ENCODE measurements around the gene SEMA3B.
"Not testable (repeated sequence)": the region's sequence is repeated elsewhere in the genome, so short reads cannot be mapped to it uniquely, and the experiment has no call there.

SEMA3B gene

GRCh38 chr3:50260027-50260941 lies 8.7 kb upstream of the SEMA3B start:
- DNase-seq: peak; percentile 58

DNA sequence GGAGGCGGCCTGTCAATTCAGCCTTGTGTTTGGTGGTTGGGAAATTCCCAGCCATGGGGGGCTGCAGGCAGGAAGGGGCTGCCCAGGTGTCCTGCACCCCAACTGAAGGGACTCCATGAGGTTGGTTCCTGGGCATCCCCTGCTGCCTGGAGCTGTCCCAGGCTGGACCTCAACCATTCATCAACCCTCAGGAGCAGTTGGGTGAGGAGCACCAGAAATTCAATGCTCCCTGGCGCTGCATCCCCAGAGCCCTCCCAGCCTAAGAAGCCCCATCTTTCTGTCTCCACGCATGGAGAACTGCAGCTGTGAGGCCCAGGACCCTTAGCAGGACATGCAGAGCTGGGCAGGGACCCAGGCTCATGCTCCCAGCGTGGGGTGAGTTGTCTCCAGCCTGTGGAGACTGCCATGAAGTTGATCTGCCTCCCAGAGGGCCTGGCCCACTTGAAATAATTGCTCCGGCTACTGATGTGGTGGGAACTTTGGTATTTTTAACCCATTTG lies 8.0 kb upstream of the SEMA3B start:
- DNase-seq: no peak

DNA sequence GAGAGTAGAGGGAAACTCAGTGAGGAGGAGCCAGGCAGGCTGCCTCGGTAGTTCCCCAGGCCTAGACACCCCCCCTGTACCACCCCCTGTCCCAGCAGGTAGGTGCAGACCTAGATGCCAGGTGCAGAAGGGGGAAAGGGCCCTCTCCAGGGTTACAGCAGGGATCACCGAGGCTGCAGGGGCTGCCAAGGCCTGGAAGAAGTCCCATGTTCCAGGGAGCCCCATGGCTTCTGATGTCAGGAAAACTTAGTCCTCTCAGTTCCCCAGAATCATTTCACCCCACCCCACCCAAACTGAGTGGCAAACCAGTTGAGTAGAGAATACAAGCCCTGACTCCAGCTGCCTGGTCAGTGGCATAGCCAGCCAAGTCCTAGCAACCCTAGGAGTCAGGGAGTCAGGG lies 7.4 kb upstream of the SEMA3B start:
- no peak for DNase-seq

GRCh38 chr3:50262200-50262599 lies 6.7 kb upstream of the SEMA3B start:
- not testable (repeated sequence) for DNase-seq

DNA sequence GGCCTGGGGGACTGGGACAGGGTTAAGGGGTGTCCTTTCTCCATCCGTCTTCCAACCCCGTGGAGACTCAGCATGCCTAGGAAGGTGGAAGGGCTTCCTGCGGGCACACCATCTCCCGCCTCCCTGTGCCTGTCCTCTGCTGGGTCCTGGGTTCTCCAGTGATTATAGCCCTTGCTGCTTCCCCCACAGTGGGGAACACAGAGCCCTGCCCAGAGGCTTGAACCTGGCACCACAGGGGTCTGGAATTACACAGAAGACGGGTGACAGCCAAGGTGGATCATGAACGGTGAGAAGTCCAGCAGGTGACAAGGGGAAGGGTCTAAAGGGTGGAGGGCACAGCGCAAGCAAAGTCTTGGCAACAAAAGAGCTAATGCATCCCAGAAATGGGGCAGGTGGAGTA lies 6.2 kb upstream of the SEMA3B start:
- DNase-seq: no peak

DNA sequence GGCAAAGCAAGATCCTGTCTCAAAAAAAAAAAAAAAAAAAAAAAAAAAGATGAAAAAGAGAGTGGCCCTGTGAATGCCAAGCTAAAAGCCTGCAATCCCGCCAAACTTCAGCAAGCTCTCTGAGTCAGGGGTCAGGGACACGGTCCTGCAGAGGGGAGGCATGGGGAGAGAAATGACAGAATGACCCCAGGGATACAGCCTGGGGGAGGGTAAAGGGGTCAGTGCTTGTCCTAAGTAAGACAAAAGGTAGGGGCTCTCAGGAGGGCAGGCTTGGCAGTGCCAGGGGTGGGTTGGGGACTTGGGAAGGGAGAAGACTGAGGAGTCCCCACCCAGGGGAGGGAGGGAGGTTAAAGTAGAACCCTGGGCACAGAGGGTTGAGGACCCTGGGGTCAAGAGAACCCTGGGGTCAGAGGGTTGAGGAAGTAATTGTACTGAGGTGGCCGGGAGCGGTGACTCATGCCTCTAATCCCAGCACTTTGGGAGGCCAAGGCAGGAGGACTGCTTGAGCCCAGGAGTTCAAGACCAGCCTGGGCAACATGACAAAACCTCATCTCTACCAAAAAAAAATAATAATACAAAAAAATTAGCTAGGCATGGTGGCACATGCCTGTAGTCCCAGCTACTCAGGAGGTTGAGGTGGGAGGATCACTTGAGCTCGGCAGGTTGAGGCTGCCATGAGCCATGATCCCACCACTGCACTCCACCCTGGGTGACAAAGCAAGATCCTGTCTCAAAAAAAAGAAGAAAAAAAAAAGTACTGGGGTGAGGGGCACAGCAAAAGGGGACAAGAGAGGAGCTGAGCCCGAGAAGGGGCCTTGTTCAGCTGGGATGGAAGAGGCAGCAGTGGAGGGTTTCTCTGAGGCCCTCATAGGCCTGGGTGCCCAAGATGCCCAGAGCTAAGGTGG lies 5.2 kb upstream of the SEMA3B start:
- no peak for DNase-seq

GRCh38 chr3:50264383-50264963 lies 4.5 kb upstream of the SEMA3B start:
- no peak for DNase-seq

GRCh38 chr3:50264964-50265485 lies 3.9 kb upstream of the SEMA3B start:
- no peak for DNase-seq

GRCh38 chr3:50265571-50265970 lies 3.4 kb upstream of the SEMA3B start:
- DNase-seq: no peak

DNA sequence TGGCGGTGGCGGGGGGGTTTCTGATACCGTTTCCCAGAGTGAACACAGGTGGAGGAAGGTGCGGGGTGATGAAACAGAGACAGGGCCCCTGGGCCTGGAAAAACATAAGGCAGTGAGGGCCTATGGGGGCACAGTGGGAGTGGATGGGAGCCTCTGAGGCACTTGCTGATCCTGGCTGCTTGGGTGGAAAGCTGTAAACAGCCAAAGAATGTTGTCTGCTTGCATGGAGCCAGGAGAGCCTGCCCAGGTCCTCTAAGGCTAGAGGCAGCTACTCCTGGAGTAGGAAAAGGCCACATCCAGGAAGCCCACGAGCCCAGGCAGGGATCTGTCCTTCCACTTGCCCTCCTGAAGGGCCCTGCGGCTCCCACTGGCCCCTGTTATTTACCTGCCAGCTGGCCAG lies 2.9 kb upstream of the SEMA3B start:
- DNase-seq: no peak

DNA sequence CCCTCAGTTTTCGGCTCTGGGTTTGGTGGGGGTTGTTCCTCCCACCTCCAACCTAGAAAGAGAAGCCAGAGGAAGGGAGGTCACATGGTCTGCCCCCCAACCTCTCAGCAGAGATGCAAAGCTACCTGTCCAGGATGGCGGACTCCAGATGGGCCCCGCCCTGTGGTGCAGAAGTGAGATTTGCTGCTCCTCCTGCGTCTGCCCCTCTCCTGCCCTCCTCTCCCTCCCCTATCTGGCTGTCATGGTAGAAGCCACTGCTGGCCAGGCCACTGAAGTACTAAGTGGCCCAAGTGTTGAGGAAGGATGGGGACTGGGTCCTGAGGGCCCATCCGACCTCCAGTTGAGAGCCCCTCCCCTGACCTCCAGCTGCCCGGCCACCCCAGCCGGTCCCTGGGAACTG lies 2.1 kb upstream of the SEMA3B start:
- DNase-seq: no peak

GRCh38 chr3:50267280-50267913 lies 1.6 kb upstream of the SEMA3B start:
- no peak for DNase-seq

DNA sequence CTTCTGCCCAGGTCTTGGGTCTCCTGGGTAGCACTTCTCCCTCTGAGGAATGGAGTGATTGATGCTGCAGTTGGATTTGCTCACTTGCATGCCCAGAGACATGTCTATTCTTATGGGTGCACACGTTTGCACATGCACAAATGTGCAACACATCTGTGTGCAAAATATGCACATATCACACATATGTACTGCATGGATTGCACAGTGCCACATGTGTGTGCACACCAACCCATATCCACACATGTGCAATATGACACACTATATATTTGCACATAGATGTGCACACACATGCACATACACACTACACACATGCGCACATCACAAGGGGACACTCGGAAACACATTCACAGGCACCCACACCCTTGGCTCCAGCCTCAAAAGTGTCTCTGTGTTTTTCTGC lies 671 bp upstream of the SEMA3B start:
- DNase-seq: no peak

GRCh38 chr3:50269460-50269859 lies 513 bp downstream of the SEMA3B start:
- no peak for DNase-seq

GRCh38 chr3:50269977-50270413 lies 1.0 kb downstream of the SEMA3B start:
- DNase-seq: no peak

DNA sequence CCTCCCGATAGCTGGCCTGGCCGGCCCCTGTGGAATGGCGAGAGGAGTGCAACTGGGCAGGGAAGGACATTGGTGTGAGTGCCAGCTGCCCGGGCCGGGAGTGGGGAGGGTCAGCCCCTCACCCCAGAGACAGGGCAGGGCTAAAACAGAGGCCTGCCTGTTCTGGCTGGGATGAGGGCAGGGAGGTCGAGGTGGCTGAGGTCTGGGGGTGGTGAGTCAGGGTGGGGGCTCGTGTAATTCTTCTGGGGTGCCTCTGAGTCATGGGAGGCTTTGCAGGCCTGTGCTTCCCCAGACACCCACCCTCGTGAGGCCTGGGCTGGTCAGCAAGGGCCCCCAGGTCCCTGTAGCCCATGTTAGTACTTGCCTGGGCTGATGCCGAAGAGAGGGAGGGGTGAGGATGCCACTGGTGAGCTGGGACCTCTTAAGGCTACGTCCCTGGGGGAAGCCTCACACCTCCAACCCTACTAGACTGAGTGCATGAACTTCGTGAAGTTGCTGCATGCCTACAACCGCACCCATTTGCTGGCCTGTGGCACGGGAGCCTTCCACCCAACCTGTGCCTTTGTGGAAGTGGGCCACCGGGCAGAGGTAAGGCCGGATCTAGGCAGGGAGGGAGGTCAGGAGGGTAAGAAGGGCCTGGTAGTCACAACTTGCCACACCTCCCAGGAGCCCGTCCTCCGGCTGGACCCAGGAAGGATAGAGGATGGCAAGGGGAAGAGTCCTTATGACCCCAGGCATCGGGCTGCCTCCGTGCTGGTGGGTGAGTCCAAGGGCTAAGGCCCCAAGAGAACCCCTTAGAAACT lies 1.7 kb downstream of the SEMA3B start:
- no peak for DNase-seq

DNA sequence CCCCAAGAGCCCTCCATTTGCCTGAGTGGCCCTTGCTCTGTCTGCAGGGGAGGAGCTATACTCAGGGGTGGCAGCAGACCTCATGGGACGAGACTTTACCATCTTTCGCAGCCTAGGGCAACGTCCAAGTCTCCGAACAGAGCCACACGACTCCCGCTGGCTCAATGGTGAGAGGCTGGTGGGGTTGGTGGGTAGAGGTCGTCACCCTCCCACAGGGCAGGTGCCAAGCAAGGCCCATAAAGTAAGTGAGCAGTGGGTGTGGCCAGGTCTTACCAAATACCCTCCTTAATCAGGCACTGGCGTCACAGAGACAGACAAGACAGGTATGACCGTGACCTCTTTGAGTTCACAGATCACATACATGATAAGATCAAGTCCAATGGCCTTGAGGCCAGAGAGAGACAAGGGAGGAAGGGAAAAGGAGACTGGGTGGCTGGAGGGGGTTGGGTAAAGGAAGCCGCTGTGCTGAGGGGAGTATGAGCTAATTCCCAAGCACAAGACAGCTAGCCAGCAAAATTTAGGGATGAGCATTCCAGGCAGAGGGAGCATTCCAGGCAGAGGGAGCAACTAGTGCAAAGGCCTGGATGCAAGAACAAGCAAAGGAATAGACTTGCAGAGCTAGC lies 2.5 kb downstream of the SEMA3B start:
- DNase-seq: no peak

GRCh38 chr3:50272538-50272910 lies 3.6 kb downstream of the SEMA3B start:
- not testable (repeated sequence) for DNase-seq

DNA sequence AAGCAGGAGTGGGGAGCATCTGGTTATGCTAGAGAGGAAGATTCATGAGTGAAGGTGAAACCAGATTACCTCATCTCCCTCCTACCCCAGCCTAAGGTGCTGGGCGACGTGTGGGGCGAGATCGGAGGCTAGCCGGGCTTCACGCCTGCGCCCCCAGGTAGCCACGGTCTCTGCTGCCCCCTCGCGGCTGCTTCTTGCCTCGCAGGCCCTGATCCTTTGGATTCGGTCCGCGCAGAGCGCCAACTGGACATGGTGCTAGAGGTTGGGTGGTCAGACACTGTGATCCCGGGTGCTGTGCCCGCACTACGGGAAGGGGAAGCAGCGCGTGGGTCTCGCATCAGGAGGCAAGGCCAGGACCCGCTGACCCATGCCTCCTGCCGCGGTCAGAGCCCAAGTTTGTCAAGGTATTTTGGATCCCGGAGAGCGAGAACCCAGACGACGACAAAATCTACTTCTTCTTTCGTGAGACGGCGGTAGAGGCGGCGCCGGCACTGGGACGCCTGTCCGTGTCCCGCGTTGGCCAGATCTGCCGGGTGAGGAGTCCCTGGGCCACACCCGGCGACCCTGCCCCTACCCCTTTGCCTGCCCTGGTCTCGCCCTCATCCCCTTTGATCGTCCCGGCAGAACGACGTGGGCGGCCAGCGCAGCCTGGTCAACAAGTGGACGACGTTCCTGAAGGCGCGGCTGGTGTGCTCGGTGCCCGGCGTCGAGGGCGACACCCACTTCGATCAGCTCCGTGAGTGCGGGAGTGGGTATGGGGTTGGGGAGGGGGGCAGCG lies 4.2 kb downstream of the SEMA3B start:
- peak; percentile 62 for DNase-seq

DNA sequence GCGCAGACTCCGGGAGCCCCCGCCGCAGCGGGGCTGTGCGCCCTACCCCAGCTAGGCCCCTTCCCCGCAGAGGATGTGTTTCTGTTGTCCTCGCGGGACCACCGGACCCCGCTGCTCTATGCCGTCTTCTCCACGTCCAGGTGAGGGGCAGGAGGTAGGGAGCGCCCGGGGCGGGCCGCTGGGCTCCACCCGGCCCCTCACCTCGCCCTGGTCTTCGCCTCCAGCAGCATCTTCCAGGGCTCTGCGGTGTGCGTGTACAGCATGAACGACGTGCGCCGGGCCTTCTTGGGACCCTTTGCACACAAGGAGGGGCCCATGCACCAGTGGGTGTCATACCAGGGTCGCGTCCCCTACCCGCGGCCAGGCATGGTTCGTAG lies 4.7 kb downstream of the SEMA3B start:
- DNase-seq: no peak
